ENCODE data around the gene SPEN.
"Not testable (repeated sequence)": the region's sequence is repeated elsewhere in the genome, so short reads cannot be mapped to it uniquely, and the experiment has no call there.

SPEN gene

GRCh38 chr1:15843826-15844572 lies 3.5 kb upstream of the SPEN start:
- peak overlapping the region; percentile 84 for H3K4me2 ChIP-seq (ENCODE audit: insufficient read depth, low read length)
- DNase-seq = no peak

GRCh38 chr1:15846056-15846455 lies 1.5 kb upstream of the SPEN start:
- H3K27me3 ChIP-seq (ENCODE audit: insufficient read depth, low read length, poor library complexity); ATAC-seq (ENCODE audit: insufficient read depth, low read depth); H2AFZ ChIP-seq (ENCODE audit: low read depth, low read length); H3K9me3 ChIP-seq (ENCODE audit: insufficient read depth, low read length, severe bottlenecking); H4K20me1 ChIP-seq (ENCODE audit: insufficient read depth, low read length); H3K36me3 ChIP-seq (ENCODE audit: insufficient read depth, low read length): not testable (repeated sequence)
- peak; percentile 21 for DNase-seq
- Histone ChIP-seq H3K4me1 (ENCODE audit: insufficient read depth, low read length) (peaks cover 50% of the 10 kb centered on the region), H3K4me3 (ENCODE audit: low read depth in 1 of 2, low read length in 2 of 2) (peak overlapping the region; percentile 69 to 70; a peak in 3 of 4 replicates), H3K4me2 (ENCODE audit: insufficient read depth, low read length) (peak overlapping the region; percentile 84), H3K79me2 (ENCODE audit: insufficient read depth, low read length) (peaks cover 71% of the 10 kb centered on the region), H3K27ac (ENCODE audit: low read length) (peak overlapping the region; percentile 98), H3K9ac (ENCODE audit: low read depth, low read length) (peak overlapping the region; percentile 93)

More at GRCh38 chr1:15843826-15844572, 3.5 kb upstream of the SPEN start:
- Histone ChIP-seq H4K20me1 (ENCODE audit: insufficient read depth, low read length) (no peaks in the 10 kb centered on the region), H3K27ac (ENCODE audit: low read length) (no peak overlapping the region), H3K36me3 (ENCODE audit: insufficient read depth, low read length) (no peaks in the 10 kb centered on the region; the same call in 1 of the 2 replicates), H3K4me3 (ENCODE audit: low read depth in 1 of 2, low read length in 2 of 2) (peak overlapping the region in 1 of 2 experiments; percentile 70; a peak in 2 of 4 replicates), H3K27me3 (ENCODE audit: insufficient read depth, low read length, poor library complexity) (no peaks in the 10 kb centered on the region), H3K9ac (ENCODE audit: low read depth, low read length) (peak overlapping the region; percentile 93), H3K4me1 (ENCODE audit: insufficient read depth, low read length) (peaks cover 34% of the 10 kb centered on the region), H3K79me2 (ENCODE audit: insufficient read depth, low read length) (peaks cover 51% of the 10 kb centered on the region), H3K9me3 (ENCODE audit: insufficient read depth, low read length, severe bottlenecking) (no peaks in the 10 kb centered on the region), H2AFZ (ENCODE audit: low read depth, low read length) (no peak overlapping the region)
- TF ChIP-seq CTCF (IDR thresholded peaks at IDR 0.05; ENCODE audit: borderline replicate concordance, extremely low read depth, low read length, poor library complexity, severe bottlenecking) (no peak), EZH2 (IDR thresholded peaks at IDR 0.05; ENCODE audit: borderline replicate concordance, low read depth, low read length, severe bottlenecking) (no peak)
- ATAC-seq (ENCODE audit: insufficient read depth, low read depth) = no peak

GRCh38 chr1:15847893-15848142 lies 311 bp downstream of the SPEN start:
- peaks cover 86% of the 10 kb centered on the region for H3K79me2 ChIP-seq (ENCODE audit: insufficient read depth, low read length)
- H3K27ac ChIP-seq (ENCODE audit: low read length) = peak overlapping the region; percentile 70
- DNase-seq (no peak), ATAC-seq (ENCODE audit: insufficient read depth, low read depth) (no peak)
- peak overlapping the region; percentile 66 for H2AFZ ChIP-seq (ENCODE audit: low read depth, low read length)
- peaks cover 14% of the 10 kb centered on the region; the same call in 1 of the 2 replicates for H4K20me1 ChIP-seq (ENCODE audit: insufficient read depth, low read length)
- H3K36me3 ChIP-seq (ENCODE audit: insufficient read depth, low read length) = peaks cover 2% of the 10 kb centered on the region; the same call in 1 of the 2 replicates
- peak overlapping the region; percentile 65 to 66; a peak in 3 of 4 replicates for H3K4me3 ChIP-seq (ENCODE audit: low read depth in 1 of 2, low read length in 2 of 2)
- peaks cover 64% of the 10 kb centered on the region for H3K4me1 ChIP-seq (ENCODE audit: insufficient read depth, low read length)
- TF ChIP-seq EZH2 (IDR thresholded peaks at IDR 0.05; ENCODE audit: borderline replicate concordance, low read depth, low read length, severe bottlenecking) (no peak), CTCF (IDR thresholded peaks at IDR 0.05; ENCODE audit: borderline replicate concordance, extremely low read depth, low read length, poor library complexity, severe bottlenecking) (no peak)
- peak overlapping the region; percentile 93 for H3K9ac ChIP-seq (ENCODE audit: low read depth, low read length)
- H3K9me3 ChIP-seq (ENCODE audit: insufficient read depth, low read length, severe bottlenecking) = no peaks in the 10 kb centered on the region
- peak overlapping the region; percentile 84 for H3K4me2 ChIP-seq (ENCODE audit: insufficient read depth, low read length)
- H3K27me3 ChIP-seq (ENCODE audit: insufficient read depth, low read length, poor library complexity) = no peaks in the 10 kb centered on the region

- peaks cover 64% of the 10 kb centered on the region for H3K4me1 ChIP-seq (ENCODE audit: insufficient read depth, low read length)
- peak overlapping the region; percentile 84 for H3K4me2 ChIP-seq (ENCODE audit: insufficient read depth, low read length)
- peaks cover 15% of the 10 kb centered on the region; the same call in 1 of the 2 replicates for H4K20me1 ChIP-seq (ENCODE audit: insufficient read depth, low read length)
- DNase-seq (peak; percentile 47), ATAC-seq (ENCODE audit: insufficient read depth, low read depth) (no peak)
- peak overlapping the region; percentile 93 for H3K9ac ChIP-seq (ENCODE audit: low read depth, low read length)
- H3K27me3 ChIP-seq (ENCODE audit: insufficient read depth, low read length, poor library complexity) = no peaks in the 10 kb centered on the region
- H3K9me3 ChIP-seq (ENCODE audit: insufficient read depth, low read length, severe bottlenecking) = no peaks in the 10 kb centered on the region
- peak overlapping the region; percentile 66 for H2AFZ ChIP-seq (ENCODE audit: low read depth, low read length)
- peak overlapping the region; percentile 65 to 66 for H3K4me3 ChIP-seq (ENCODE audit: low read depth in 1 of 2, low read length in 2 of 2)
- peaks cover 92% of the 10 kb centered on the region for H3K79me2 ChIP-seq (ENCODE audit: insufficient read depth, low read length)
- no peak for TF ChIP-seq CTCF (IDR thresholded peaks at IDR 0.05; ENCODE audit: borderline replicate concordance, extremely low read depth, low read length, poor library complexity, severe bottlenecking)
- no peak for TF ChIP-seq EZH2 (IDR thresholded peaks at IDR 0.05; ENCODE audit: borderline replicate concordance, low read depth, low read length, severe bottlenecking)
- H3K27ac ChIP-seq (ENCODE audit: low read length) = peak overlapping the region; percentile 70
- H3K36me3 ChIP-seq (ENCODE audit: insufficient read depth, low read length) = peaks cover 2% of the 10 kb centered on the region; the same call in 1 of the 2 replicates
Measured at GRCh38 chr1:15848143-15848928, 829 bp downstream of the SPEN start.
